ENCODE data around the gene SV2C.

DNA sequence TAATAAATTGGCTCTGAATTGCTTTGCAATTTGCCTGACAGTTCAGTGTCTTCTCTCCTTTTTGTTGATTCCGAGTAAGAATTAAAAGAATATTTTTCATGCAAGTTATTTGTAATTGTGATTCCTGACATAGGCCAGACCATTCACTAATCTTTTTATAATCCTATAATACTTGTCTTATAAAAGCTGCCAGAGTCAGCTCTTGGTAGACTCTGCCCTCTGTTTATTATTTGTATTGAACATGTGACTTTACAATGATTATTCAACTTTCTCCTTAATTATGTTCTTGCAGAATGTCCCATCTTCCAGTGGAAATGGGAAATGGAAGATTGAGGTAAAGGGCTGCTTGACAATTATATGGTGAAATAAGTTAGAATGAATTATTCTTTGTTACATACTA, 121.0 kb downstream of the SV2C start:
- TF ChIP-seq EP300 (IDR thresholded peaks at IDR 0.05) (no peak), POLR2AphosphoS5 (IDR thresholded peaks at IDR 0.05) (no peak), POLR2A (IDR thresholded peaks at IDR 0.05) (no peak)
- TF ChIP-seq, protein P1, sequence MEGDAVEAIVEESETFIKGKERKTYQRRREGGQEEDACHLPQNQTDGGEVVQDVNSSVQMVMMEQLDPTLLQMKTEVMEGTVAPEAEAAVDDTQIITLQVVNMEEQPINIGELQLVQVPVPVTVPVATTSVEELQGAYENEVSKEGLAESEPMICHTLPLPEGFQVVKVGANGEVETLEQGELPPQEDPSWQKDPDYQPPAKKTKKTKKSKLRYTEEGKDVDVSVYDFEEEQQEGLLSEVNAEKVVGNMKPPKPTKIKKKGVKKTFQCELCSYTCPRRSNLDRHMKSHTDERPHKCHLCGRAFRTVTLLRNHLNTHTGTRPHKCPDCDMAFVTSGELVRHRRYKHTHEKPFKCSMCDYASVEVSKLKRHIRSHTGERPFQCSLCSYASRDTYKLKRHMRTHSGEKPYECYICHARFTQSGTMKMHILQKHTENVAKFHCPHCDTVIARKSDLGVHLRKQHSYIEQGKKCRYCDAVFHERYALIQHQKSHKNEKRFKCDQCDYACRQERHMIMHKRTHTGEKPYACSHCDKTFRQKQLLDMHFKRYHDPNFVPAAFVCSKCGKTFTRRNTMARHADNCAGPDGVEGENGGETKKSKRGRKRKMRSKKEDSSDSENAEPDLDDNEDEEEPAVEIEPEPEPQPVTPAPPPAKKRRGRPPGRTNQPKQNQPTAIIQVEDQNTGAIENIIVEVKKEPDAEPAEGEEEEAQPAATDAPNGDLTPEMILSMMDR (IDR thresholded peaks at IDR 0.05), result no peak
